Measurements from ENCODE around the gene ORC1. TPM values are rescaled to one million over a fixed set of nuclear protein-coding genes. Genes with fewer than 3 reads are reported as not detected.

Gene ORC1
- total RNA-seq, 4 donors from 2014 or later, result 0.26 to 4.6 (median 0.76) TPM; not detected in 1

- H3K9me3 ChIP-seq, result no peaks in the 10 kb centered on the region
- DNase-seq, result no peak
- intact Hi-C loops (cut with DNase I; ENCODE audit: low total_unique reads), result no loop called here
- H3K27me3 ChIP-seq, result no peaks in the 10 kb centered on the region
- H3K27ac ChIP-seq, result no peak overlapping the region
- H3K4me1 ChIP-seq, result no peaks in the 10 kb centered on the region
- TF ChIP-seq POLR2A (IDR thresholded peaks at IDR 0.05), result no peak
- TF ChIP-seq CTCF (IDR thresholded peaks at IDR 0.05), result no peak
- H3K4me3 ChIP-seq, result no peak overlapping the region
- no peaks in the 10 kb centered on the region for H3K36me3 ChIP-seq
Measured at GRCh38 chr1:52355847-52356505, 48.2 kb downstream of the ORC1 start.

GRCh38 chr1:52355436-52355835 lies 48.8 kb downstream of the ORC1 start:
- TF ChIP-seq POLR2A (IDR thresholded peaks at IDR 0.05) (no peak), CTCF (IDR thresholded peaks at IDR 0.05) (no peak)
- intact Hi-C loops (cut with DNase I; ENCODE audit: low total_unique reads), result no loop called here
- no peak overlapping the region for H3K27ac ChIP-seq
- H3K36me3 ChIP-seq, result no peaks in the 10 kb centered on the region
- no peak for DNase-seq
- no peaks in the 10 kb centered on the region for H3K9me3 ChIP-seq
- no peak overlapping the region for H3K4me3 ChIP-seq
- no peaks in the 10 kb centered on the region for H3K4me1 ChIP-seq
- no peaks in the 10 kb centered on the region for H3K27me3 ChIP-seq

- TF ChIP-seq POLR2A (IDR thresholded peaks at IDR 0.05) (no peak), CTCF (IDR thresholded peaks at IDR 0.05) (no peak)
- no peaks in the 10 kb centered on the region for H3K36me3 ChIP-seq
- intact Hi-C loops (cut with DNase I; ENCODE audit: low total_unique reads), result no loop called here
Measured at GRCh38 chr1:52352690-52353089, 51.5 kb downstream of the ORC1 start.

GRCh38 chr1:52348704-52349300 lies 55.4 kb downstream of the ORC1 start:
- Histone ChIP-seq H3K4me1 (no peaks in the 10 kb centered on the region), H3K9me3 (no peaks in the 10 kb centered on the region), H3K4me3 (no peak overlapping the region), H3K27me3 (no peaks in the 10 kb centered on the region), H3K27ac (no peak overlapping the region), H3K36me3 (no peaks in the 10 kb centered on the region)
- intact Hi-C loops (cut with DNase I; ENCODE audit: low total_unique reads), result no loop called here
- no peak for DNase-seq
- TF ChIP-seq POLR2A (IDR thresholded peaks at IDR 0.05) (no peak), CTCF (IDR thresholded peaks at IDR 0.05) (no peak)

More at GRCh38 chr1:52352690-52353089, 51.5 kb downstream of the ORC1 start:
- no peak for DNase-seq
- H3K4me3 ChIP-seq, result no peak overlapping the region
- H3K27ac ChIP-seq, result no peak overlapping the region
- no peaks in the 10 kb centered on the region for H3K9me3 ChIP-seq
- H3K27me3 ChIP-seq, result no peaks in the 10 kb centered on the region
- H3K4me1 ChIP-seq, result no peaks in the 10 kb centered on the region

GRCh38 chr1:52346653-52347052 lies 57.6 kb downstream of the ORC1 start:
- DNase-seq, result no peak

More at GRCh38 chr1:52346653-52347052, 57.6 kb downstream of the ORC1 start:
- intact Hi-C loops (cut with DNase I; ENCODE audit: low total_unique reads), result no loop called here
- no peaks in the 10 kb centered on the region for H3K36me3 ChIP-seq
- no peaks in the 10 kb centered on the region for H3K27me3 ChIP-seq
- H3K4me1 ChIP-seq, result no peaks in the 10 kb centered on the region
- H3K4me3 ChIP-seq, result no peak overlapping the region
- no peak overlapping the region for H3K27ac ChIP-seq
- no peaks in the 10 kb centered on the region for H3K9me3 ChIP-seq
- no peak for TF ChIP-seq CTCF (IDR thresholded peaks at IDR 0.05)
- TF ChIP-seq POLR2A (IDR thresholded peaks at IDR 0.05), result no peak
